IMR-90 (cell line): ENCODE data around the gene AUTS2. TPM values are rescaled to one million over a fixed set of nuclear protein-coding genes. Genes with fewer than 3 reads are reported as not detected.

Experiments used
- ATAC-seq: fragments of 200-7000 bp; cut with Tn5 transposase; 2 replicates; pipeline ENCODE4 v1.9.1; 2020; ENCODE audit warnings: low read depth, mild to moderate bottlenecking, moderate library complexity
- BruUV-seq: library from RNA; stranded (reverse); fragments of 400-500 nt; replicated peaks from 2 replicates; lab custom pipeline; 2021; lab: Mats Ljungman, UMichigan
- CTCF ChIA-PET: fragments of 300-600 bp; formaldehyde crosslinking; extraction: SDS; loops from one replicate; lab custom pipeline; 2021; ENCODE audit warnings: antibody characterized with exemption; lab: Yijun Ruan, JAX
- POLR2A ChIA-PET: fragments of 300-600 bp; sonication (Branson Sonifier 250); formaldehyde crosslinking; loops from one replicate; lab custom pipeline; 2022; ENCODE audit warnings: antibody characterized with exemption; ENCODE audit not compliant: unreplicated experiment; lab: Charles Lee
- DNase-seq: peaks from one replicate; pipeline ENCODE4 v3.0.0; 2013
- H2AFZ ChIP-seq: replicated peaks from 2 replicates; pipeline ENCODE3; 2013; ENCODE audit warnings: low read length, mild to moderate bottlenecking; ENCODE audit not compliant: poor library complexity
- H2AK5ac ChIP-seq: 2 replicates; pipeline ENCODE4 v1.6.1; 2013; ENCODE audit warnings: low read depth, low read length, inconsistent platforms
- H2AK9ac ChIP-seq: replicated peaks from 2 replicates; pipeline ENCODE3; 2013; ENCODE audit warnings: mild to moderate bottlenecking, low read depth, low read length, moderate library complexity; ENCODE audit not compliant: poor library complexity
- H2BK120ac ChIP-seq: 2 replicates; pipeline ENCODE4 v1.6.1; 2013; ENCODE audit warnings: low read depth, low read length, inconsistent platforms
- H2BK15ac ChIP-seq: 3 replicates; pipeline ENCODE4 v1.6.1; 2013; ENCODE audit warnings: low read depth, low read length, inconsistent platforms
- H2BK20ac ChIP-seq: 2 replicates; pipeline ENCODE4 v1.6.1; 2013; ENCODE audit warnings: low read depth, mild to moderate bottlenecking, inconsistent platforms, low read length, moderate library complexity
- H2BK5ac ChIP-seq: 2 replicates; pipeline ENCODE4 v1.6.1; 2013; ENCODE audit warnings: mild to moderate bottlenecking, low read depth, low read length, inconsistent platforms; ENCODE audit not compliant: poor library complexity, severe bottlenecking
- H3K14ac ChIP-seq: replicated peaks from 2 replicates; pipeline ENCODE4 v1.6.1; 2013; ENCODE audit warnings: low read depth, low read length, inconsistent platforms
- H3K18ac ChIP-seq: 2 replicates; pipeline ENCODE4 v1.6.1; 2013; ENCODE audit warnings: low read depth, low read length, control low read depth
- H3K23ac ChIP-seq: 2 replicates; pipeline ENCODE4 v1.6.1; 2013; ENCODE audit warnings: low read depth, low read length, inconsistent platforms
- H3K27ac ChIP-seq: 2 replicates; pipeline ENCODE4 v1.5.1; 2013; ENCODE audit warnings: mild to moderate bottlenecking, control low read depth, low read length; ENCODE audit not compliant: insufficient read depth
- H3K27me3 ChIP-seq: 2 replicates; pipeline ENCODE4 v1.6.1; 2013; ENCODE audit warnings: low read length; ENCODE audit not compliant: control insufficient read depth, insufficient read depth
- H3K36me3 ChIP-seq: 2 replicates; pipeline ENCODE4 v1.6.1; 2013; ENCODE audit warnings: low read length, mixed read lengths; ENCODE audit not compliant: control insufficient read depth, insufficient read depth
- H3K4ac ChIP-seq: 2 replicates; pipeline ENCODE4 v1.6.1; 2013; ENCODE audit warnings: low read depth, low read length, inconsistent platforms
- H3K4me1 ChIP-seq: 2 replicates; pipeline ENCODE4 v1.6.1; 2013; ENCODE audit warnings: low read length, mixed read lengths; ENCODE audit not compliant: control insufficient read depth, insufficient read depth
- H3K4me2 ChIP-seq: 2 replicates; pipeline ENCODE4 v1.6.1; 2013; ENCODE audit warnings: low read depth, mild to moderate bottlenecking, control low read depth, low read length, moderate library complexity
- H3K4me3 ChIP-seq: 2 replicates; pipeline ENCODE4 v1.5.1; 2013; ENCODE audit warnings: low read depth, mild to moderate bottlenecking, control low read depth, low read length, moderate library complexity; ENCODE audit not compliant: insufficient read depth
- H3K56ac ChIP-seq: 2 replicates; pipeline ENCODE4 v1.6.1; 2013; ENCODE audit warnings: low read length, inconsistent platforms; ENCODE audit not compliant: insufficient read depth; ENCODE audit errors: extremely low read depth
- H3K79me1 ChIP-seq, 2 experiments: 2 replicates each; pipeline ENCODE4 v1.6.1; 2013; ENCODE audit warnings: low read length in 2 of 2, inconsistent platforms in 1 of 2, low read depth in 1 of 2
- H3K9ac ChIP-seq: 2 replicates; pipeline ENCODE4 v1.6.1; 2013; ENCODE audit warnings: low read depth, low read length, control low read depth
- H3K9me1 ChIP-seq: 2 replicates; pipeline ENCODE4 v1.6.1; 2013; ENCODE audit warnings: low read length, inconsistent platforms; ENCODE audit not compliant: insufficient read depth
- H3K9me3 ChIP-seq: 2 replicates; pipeline ENCODE4 v1.6.1; 2013; ENCODE audit warnings: low read length; ENCODE audit not compliant: control insufficient read depth, insufficient read depth
- H4K20me1 ChIP-seq: 2 replicates; pipeline ENCODE4 v1.6.1; 2013; ENCODE audit warnings: low read length, inconsistent platforms; ENCODE audit not compliant: insufficient read depth
- H4K5ac ChIP-seq: 2 replicates; pipeline ENCODE4 v1.6.1; 2013; ENCODE audit warnings: mild to moderate bottlenecking, low read depth, low read length, control low read depth
- H4K8ac ChIP-seq, 2 experiments: 2 replicates each; pipeline ENCODE4 v1.6.1; 2013; ENCODE audit warnings: low read depth in 2 of 2, low read length in 2 of 2, control low read depth in 1 of 2, inconsistent platforms in 1 of 2
- H4K91ac ChIP-seq: 2 replicates; pipeline ENCODE4 v1.6.1; 2013; ENCODE audit warnings: low read depth, low read length, inconsistent platforms; ENCODE audit not compliant: insufficient read depth
- BHLHE40 ChIP-seq: fragments of 150-350 bp; IDR thresholded peaks from 2 replicates; pipeline ENCODE4 v1.6.1; 2016; ENCODE audit warnings: mild to moderate bottlenecking, low read depth, low read length
- CEBPB ChIP-seq: IDR thresholded peaks from 2 replicates; pipeline ENCODE4 v1.6.1; 2012; ENCODE audit warnings: low read depth, low read length, improper control_type of control experiment
- CHD1 ChIP-seq: IDR thresholded peaks from 2 replicates; pipeline ENCODE4 v1.6.1; 2012; ENCODE audit warnings: low read depth, low read length, improper control_type of control experiment
- MAFK ChIP-seq: IDR thresholded peaks from 2 replicates; pipeline ENCODE4 v1.6.1; 2012; ENCODE audit warnings: low read depth, low read length, improper control_type of control experiment
- MXI1 ChIP-seq: IDR thresholded peaks from 2 replicates; pipeline ENCODE4 v1.6.1; 2012; ENCODE audit warnings: low read depth, mild to moderate bottlenecking, low read length, moderate library complexity, borderline replicate concordance
- NFE2L2 ChIP-seq: fragments of 150-350 bp; IDR thresholded peaks from 2 replicates; pipeline ENCODE4 v1.6.1; 2016; ENCODE audit warnings: low read depth, mild to moderate bottlenecking, low read length
- RCOR1 ChIP-seq: IDR thresholded peaks from 2 replicates; pipeline ENCODE4 v1.6.1; 2012; ENCODE audit warnings: mild to moderate bottlenecking, low read length, improper control_type of control experiment; ENCODE audit not compliant: insufficient replicate concordance
- RFX5 ChIP-seq: IDR thresholded peaks from 2 replicates; pipeline ENCODE4 v1.8.0; 2012; ENCODE audit warnings: low read depth, mild to moderate bottlenecking, low read length, moderate library complexity
- SMC3 ChIP-seq: fragments of 150-350 bp; IDR thresholded peaks from 2 replicates; pipeline ENCODE4 v1.6.1; 2016; ENCODE audit warnings: low read depth, mild to moderate bottlenecking, antibody characterized with exemption, low read length, moderate library complexity
- WGBS, 2 experiments: methylation state at CpG; one replicate each; pipeline versions ENCODE4 v1.1.5 to v1.1.7; 2013; ENCODE audit warnings: missing lambda C conversion rate in 2 of 2; ENCODE audit not compliant: insufficient read length in 1 of 2; ENCODE audit errors: extremely low coverage in 2 of 2; 5-methylcytosine and 5-hydroxymethylcytosine counted together
- dilution Hi-C: fragments of 300-500 bp; cut with HindIII; formaldehyde crosslinking; loops from one replicate; pipeline ENCODE4 v1.14.3; 2018; ENCODE audit warnings: low sequenced_read_pairs; ENCODE audit not compliant: unreplicated experiment
- in situ Hi-C: fragments of 300-500 bp; cut with MboI; formaldehyde crosslinking; loops from 3 replicates; pipeline ENCODE4 v1.14.3; 2019; ENCODE audit warnings: low sequenced_read_pairs, inconsistent platforms, mixed read lengths
- intact Hi-C: fragments of 100-400 bp; cut with micrococcal nuclease; formaldehyde crosslinking; loops from 2 replicates; pipeline ENCODE4 v1.10.0; 2022
- polyA plus RNA-seq, 3 experiments: library from polyadenylated mRNA; depleted of rRNA; stranded (reverse); fragments of >200 nt; gene quantifications; 2 replicates each; pipeline ENCODE4 v1.2.3, GENCODE V29; 2012; ENCODE audit warnings: low replicate concordance in 1 of 3
- total RNA-seq: library from RNA; depleted of rRNA; stranded (reverse); fragments of >200 nt; gene quantifications from 2 replicates; pipeline ENCODE4 v1.2.3, GENCODE V29; 2012
- TF ChIP-seq, protein P1 (sequence below): fragments of 150-350 bp; IDR thresholded peaks from 2 replicates; pipeline ENCODE4 v1.6.1; 2016; ENCODE audit warnings: low read depth, mild to moderate bottlenecking, low read length, moderate library complexity, borderline replicate concordance

Gene AUTS2
- total and polyA plus RNA-seq, 2 of the 4 experiments (the other 2 are of a cell fraction), result 0.90 to 3.0 TPM

DNA sequence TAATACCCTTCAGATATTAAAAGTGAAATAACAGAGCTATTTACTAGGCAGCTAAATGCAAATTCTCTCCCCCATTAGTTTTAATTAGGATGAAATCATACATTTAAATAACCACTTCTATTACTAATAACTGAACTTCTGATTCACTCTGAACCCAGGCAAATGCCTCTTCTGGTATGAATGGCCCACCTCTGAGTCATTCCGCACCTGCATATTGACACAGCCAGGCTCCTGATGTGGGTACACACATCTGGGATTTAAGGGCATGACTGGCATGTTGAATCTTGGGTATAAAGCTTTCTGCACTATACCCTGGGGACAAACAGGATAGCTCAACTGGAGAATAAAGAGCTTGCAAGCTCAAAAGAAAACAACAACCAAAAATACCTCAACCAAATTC lies 140.9 kb downstream of the AUTS2 start:
- H3K27me3 ChIP-seq, result no peaks in the 10 kb centered on the region
- H2BK120ac ChIP-seq, result no peak overlapping the region
- H3K4me1 ChIP-seq, result no peaks in the 10 kb centered on the region
- no peak overlapping the region for H2AK5ac ChIP-seq
- H2BK20ac ChIP-seq, result no peak overlapping the region
- no peaks in the 10 kb centered on the region for H3K9me1 ChIP-seq
- ATAC-seq, result no peak
- H4K8ac ChIP-seq, result no peak overlapping the region
- dilution Hi-C loops (no loop called here), in situ Hi-C loops (no loop called here), intact Hi-C loops (no loop called here)
- H3K56ac ChIP-seq, result no peak overlapping the region
- ChIA-PET CTCF (no interaction called here), POLR2A (no interaction called here)
- H4K5ac ChIP-seq, result no peak overlapping the region
- H4K20me1 ChIP-seq, result no peaks in the 10 kb centered on the region
- H2AK9ac ChIP-seq, result no peak overlapping the region
- H3K4me3 ChIP-seq, result no peak overlapping the region
- H2AFZ ChIP-seq, result no peak overlapping the region
- H3K9me3 ChIP-seq, result no peaks in the 10 kb centered on the region
- BruUV-seq, result no TSS peak
- no peak overlapping the region for H3K4ac ChIP-seq
- no peak overlapping the region for H3K9ac ChIP-seq
- TF ChIP-seq, protein P1, sequence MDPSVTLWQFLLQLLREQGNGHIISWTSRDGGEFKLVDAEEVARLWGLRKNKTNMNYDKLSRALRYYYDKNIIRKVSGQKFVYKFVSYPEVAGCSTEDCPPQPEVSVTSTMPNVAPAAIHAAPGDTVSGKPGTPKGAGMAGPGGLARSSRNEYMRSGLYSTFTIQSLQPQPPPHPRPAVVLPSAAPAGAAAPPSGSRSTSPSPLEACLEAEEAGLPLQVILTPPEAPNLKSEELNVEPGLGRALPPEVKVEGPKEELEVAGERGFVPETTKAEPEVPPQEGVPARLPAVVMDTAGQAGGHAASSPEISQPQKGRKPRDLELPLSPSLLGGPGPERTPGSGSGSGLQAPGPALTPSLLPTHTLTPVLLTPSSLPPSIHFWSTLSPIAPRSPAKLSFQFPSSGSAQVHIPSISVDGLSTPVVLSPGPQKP, result no peak
- no peak for TF ChIP-seq CEBPB
- TF ChIP-seq CHD1, result no peak
- TF ChIP-seq RFX5, result no peak
- no peak for TF ChIP-seq MAFK
- TF ChIP-seq SMC3, result no peak
- TF ChIP-seq RCOR1, result no peak
- no peak for TF ChIP-seq MXI1
- TF ChIP-seq NFE2L2, result no peak
- TF ChIP-seq BHLHE40, result no peak
- H3K27ac ChIP-seq, result no peak overlapping the region
- H3K79me1 ChIP-seq, result no peaks in the 10 kb centered on the region
- no peak overlapping the region for H3K4me2 ChIP-seq
- no CpG with 5 or more reads among the region's 1 CpG for WGBS, 2 experiments
- H3K14ac ChIP-seq, result no peak overlapping the region
- H3K18ac ChIP-seq, result no peak overlapping the region
- no peak overlapping the region for H2BK15ac ChIP-seq
- no peak overlapping the region for H2BK5ac ChIP-seq
- no peak overlapping the region for H3K23ac ChIP-seq
- DNase-seq, result no peak
- H3K36me3 ChIP-seq, result no peaks in the 10 kb centered on the region
- no peak overlapping the region for H4K91ac ChIP-seq
